Measurements from ENCODE around the gene TGM2.

- TF ChIP-seq CTCF (IDR thresholded peaks at IDR 0.05) (no peak), NFE2L2 (conservative IDR thresholded peaks at IDR 0.05; ENCODE audit: low read length) (no peak), MYC (IDR thresholded peaks at IDR 0.05; ENCODE audit: borderline replicate concordance, low read length) (no peak), MAFK (IDR thresholded peaks at IDR 0.05; ENCODE audit: partially characterized antibody) (no peak), MAX (IDR thresholded peaks at IDR 0.05) (no peak), E2F6 (IDR thresholded peaks at IDR 0.05; ENCODE audit: borderline replicate concordance, low read depth) (no peak), RFX5 (IDR thresholded peaks at IDR 0.05) (no peak), CHD4 (IDR thresholded peaks at IDR 0.05; ENCODE audit: borderline replicate concordance) (no peak), RAD21 (conservative IDR thresholded peaks at IDR 0.05 in 1 of 2, IDR thresholded peaks at IDR 0.05 in 1 of 2) (no peak), POLR2A (IDR thresholded peaks at IDR 0.05; ENCODE audit: low read length) (no peak), ZNF302 (CRISPR knock-in tag; IDR thresholded peaks at IDR 0.05) (no peak), JUN (IDR thresholded peaks at IDR 0.05) (no peak)
Measured at GRCh38 chr20:38082894-38083293, 82.2 kb downstream of the TGM2 start.
